HepG2 (cell line): Measurements from ENCODE around the gene ANTKMT. TPM values are rescaled to one million over a fixed set of nuclear protein-coding genes. Genes with fewer than 3 reads are reported as not detected.

ENCODE experiments used
- AKNA ChIP-seq: sonication (generic); formaldehyde crosslinking; IDR thresholded peaks from 2 replicates; pipeline ENCODE4 v1.4.0; 2020; ENCODE audit warnings: missing genetic modification reagents, borderline replicate concordance
- MXI1 ChIP-seq: IDR thresholded peaks from 3 replicates; pipeline ENCODE4 v1.6.1; 2012; ENCODE audit warnings: low read depth, low read length, inconsistent platforms, borderline replicate concordance
- PCBP2 ChIP-seq: fragments of 200-400 bp; formaldehyde crosslinking; optimal IDR thresholded peaks from 2 replicates; pipeline ENCODE3; 2018; ENCODE audit warnings: low read length, low read depth; ENCODE audit not compliant: poor library complexity, severe bottlenecking
- SNAI1 ChIP-seq: sonication (generic); formaldehyde crosslinking; IDR thresholded peaks from 2 replicates; pipeline ENCODE4 v1.5.0; 2020; ENCODE audit warnings: mild to moderate bottlenecking, missing genetic modification reagents, borderline replicate concordance
- SRSF4 ChIP-seq: fragments of 200-400 bp; formaldehyde crosslinking; IDR thresholded peaks from one replicate; pipeline ENCODE4 v1.6.1; 2018; ENCODE audit warnings: mild to moderate bottlenecking, low read depth, low read length, moderate library complexity; ENCODE audit not compliant: poor library complexity, severe bottlenecking
- ZBTB14 ChIP-seq: sonication (generic); formaldehyde crosslinking; IDR thresholded peaks from 2 replicates; pipeline ENCODE4 v1.4.0; 2020; ENCODE audit warnings: missing genetic modification reagents
- ZBTB20 ChIP-seq: sonication (generic); formaldehyde crosslinking; IDR thresholded peaks from 2 replicates; pipeline ENCODE4 v1.8.1; 2023; ENCODE audit warnings: missing genetic modification reagents, low read depth, mild to moderate bottlenecking, borderline replicate concordance
- ZFP62 ChIP-seq: sonication (generic); formaldehyde crosslinking; IDR thresholded peaks from 2 replicates; pipeline ENCODE4 v1.4.0; 2020; ENCODE audit warnings: missing genetic modification reagents
- ZKSCAN8 ChIP-seq: IDR thresholded peaks from 2 replicates; pipeline ENCODE4 v1.6.1; 2016; ENCODE audit warnings: borderline replicate concordance, missing genetic modification reagents, missing compliant biosample characterization
- ZNF354B ChIP-seq: sonication (generic); formaldehyde crosslinking; IDR thresholded peaks from 2 replicates; pipeline ENCODE4 v1.8.0; 2022; ENCODE audit warnings: mild to moderate bottlenecking, missing genetic modification reagents
- polyA plus RNA-seq, 8 experiments: library from polyadenylated mRNA; depleted of rRNA in 3 of 8; stranded (reverse) in 7 of 8; unstranded in 1 of 8; fragments of >200 nt; fragmentation: Illumina TruSeq in 4 of 8; extraction: Trizol in 4 of 8; gene quantifications; 2 replicates each; pipeline versions ENCODE4 v1.2.1 to v1.2.3, GENCODE V29; 2011 to 2016; ENCODE audit warnings: low read depth in 4 of 8, missing spikeins in 1 of 8, mixed read lengths in 1 of 8; ENCODE audit not compliant: insufficient read depth in 1 of 8
- total RNA-seq, 5 experiments: library from RNA; depleted of rRNA; stranded (reverse); fragments of >200 nt; fragmentation: Illumina TruSeq; extraction: Trizol; gene quantifications; 2 replicates each; pipeline ENCODE4 v1.2.3, GENCODE V29; 2016; ENCODE audit warnings: low read depth in 1 of 5
- TF ChIP-seq, protein P1 (sequence below), 2 experiments: sonication (generic) in 1 of 2; formaldehyde crosslinking in 1 of 2; IDR thresholded peaks; 2 replicates each; pipeline versions ENCODE4 v1.4.0 to v1.6.1; 2018 to 2020; ENCODE audit warnings: missing genetic modification reagents in 2 of 2, borderline replicate concordance in 1 of 2, low read depth in 1 of 2, mild to moderate bottlenecking in 1 of 2, missing biosample characterization in 1 of 2
- TF ChIP-seq, protein P2 (sequence below): sonication (generic); formaldehyde crosslinking; IDR thresholded peaks from 2 replicates; pipeline ENCODE4 v1.8.0; 2022; ENCODE audit warnings: mild to moderate bottlenecking, missing genetic modification reagents, borderline replicate concordance
- TF ChIP-seq, protein P3 (sequence below): sonication (generic); formaldehyde crosslinking; IDR thresholded peaks from 2 replicates; pipeline ENCODE4 v1.8.1; 2023; ENCODE audit warnings: missing genetic modification reagents, inconsistent platforms, borderline replicate concordance
- TF ChIP-seq, protein P4 (sequence below): sonication (generic); formaldehyde crosslinking; IDR thresholded peaks from 2 replicates; pipeline ENCODE4 v1.8.1; 2023; ENCODE audit warnings: mild to moderate bottlenecking, moderate library complexity, missing genetic modification reagents

ANTKMT gene
- total and polyA plus RNA-seq, 2 of the 13 experiments (the other 11 are each of a cell fraction or from before 2014, with no cell fraction given): 7.5 to 47.8 TPM

DNA sequence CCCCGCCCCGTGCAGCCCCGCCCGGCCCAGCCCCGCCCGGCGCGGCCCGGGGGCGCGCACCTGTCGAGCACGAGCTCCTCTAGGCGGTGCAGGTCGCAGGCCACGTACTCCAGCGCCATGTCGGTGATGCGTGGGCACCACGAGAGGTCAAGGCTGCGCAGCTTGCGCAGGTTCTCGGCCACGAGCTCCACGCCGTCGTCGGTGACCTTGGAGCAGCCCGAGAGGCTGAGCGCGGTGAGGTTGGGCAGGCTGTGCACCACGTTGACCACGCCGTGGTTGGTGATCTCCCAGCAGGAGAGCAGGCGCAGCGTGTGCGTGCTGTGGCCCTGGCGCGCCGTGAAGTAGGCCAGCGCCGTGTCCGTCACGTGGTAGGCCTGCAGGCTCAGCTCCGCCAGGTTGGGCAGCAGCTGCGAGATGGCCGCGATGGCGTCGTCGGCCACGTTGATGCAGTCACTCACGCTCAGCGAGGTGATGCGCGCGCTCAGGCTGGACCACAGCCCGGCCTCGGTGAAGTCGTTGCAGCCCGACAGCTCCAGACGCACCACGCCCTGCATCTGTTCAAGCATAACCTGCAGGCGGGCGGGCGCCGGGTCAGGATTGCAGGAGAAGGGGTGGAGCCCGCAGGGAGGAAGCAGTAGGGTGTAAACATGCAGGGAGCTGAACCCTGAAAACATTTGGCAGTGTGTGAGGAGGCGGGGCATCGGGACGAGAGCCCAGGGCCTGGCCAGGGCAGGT, 25.4 kb upstream of the ANTKMT start (continued):
- no peak for TF ChIP-seq SNAI1 (CRISPR knock-in tag)
- 0 out of 2 replicates have a peak, but pooled peaks have one; percentile 19 for TF ChIP-seq ZBTB20 (CRISPR knock-in tag)
- no peak; the same call in 2 of the 3 replicates for TF ChIP-seq MXI1
- TF ChIP-seq, protein P1, sequence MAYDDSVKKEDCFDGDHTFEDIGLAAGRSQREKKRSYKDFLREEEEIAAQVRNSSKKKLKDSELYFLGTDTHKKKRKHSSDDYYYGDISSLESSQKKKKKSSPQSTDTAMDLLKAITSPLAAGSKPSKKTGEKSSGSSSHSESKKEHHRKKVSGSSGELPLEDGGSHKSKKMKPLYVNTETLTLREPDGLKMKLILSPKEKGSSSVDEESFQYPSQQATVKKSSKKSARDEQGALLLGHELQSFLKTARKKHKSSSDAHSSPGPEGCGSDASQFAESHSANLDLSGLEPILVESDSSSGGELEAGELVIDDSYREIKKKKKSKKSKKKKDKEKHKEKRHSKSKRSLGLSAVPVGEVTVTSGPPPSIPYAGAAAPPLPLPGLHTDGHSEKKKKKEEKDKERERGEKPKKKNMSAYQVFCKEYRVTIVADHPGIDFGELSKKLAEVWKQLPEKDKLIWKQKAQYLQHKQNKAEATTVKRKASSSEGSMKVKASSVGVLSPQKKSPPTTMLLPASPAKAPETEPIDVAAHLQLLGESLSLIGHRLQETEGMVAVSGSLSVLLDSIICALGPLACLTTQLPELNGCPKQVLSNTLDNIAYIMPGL (CRISPR knock-in tag; IDR thresholded peaks at IDR 0.05; ENCODE audit: borderline replicate concordance in 1 of 2, low read depth in 1 of 2): 0 out of 4 replicates have a peak, but pooled peaks of 1 of the 2 experiments have one; percentile 31
- no peak for TF ChIP-seq ZFP62 (CRISPR knock-in tag)
- no peak for TF ChIP-seq ZNF354B (CRISPR knock-in tag)
- no peak for TF ChIP-seq SRSF4
- peak; percentile 90 for TF ChIP-seq ZBTB14 (CRISPR knock-in tag)
- TF ChIP-seq AKNA (CRISPR knock-in tag): no peak
- TF ChIP-seq, protein P2, sequence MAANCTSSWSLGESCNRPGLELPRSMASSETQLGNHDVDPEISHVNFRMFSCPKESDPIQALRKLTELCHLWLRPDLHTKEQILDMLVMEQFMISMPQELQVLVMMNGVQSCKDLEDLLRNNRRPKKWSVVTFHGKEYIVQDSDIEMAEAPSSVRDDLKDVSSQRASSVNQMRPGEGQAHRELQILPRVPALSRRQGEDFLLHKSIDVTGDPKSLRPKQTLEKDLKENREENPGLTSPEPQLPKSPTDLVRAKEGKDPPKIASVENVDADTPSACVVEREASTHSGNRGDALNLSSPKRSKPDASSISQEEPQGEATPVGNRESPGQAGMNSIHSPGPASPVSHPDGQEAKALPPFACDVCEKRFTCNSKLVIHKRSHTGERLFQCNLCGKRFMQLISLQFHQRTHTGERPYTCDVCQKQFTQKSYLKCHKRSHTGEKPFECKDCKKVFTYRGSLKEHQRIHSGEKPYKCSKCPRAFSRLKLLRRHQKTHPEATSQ (CRISPR knock-in tag): no peak
- TF ChIP-seq ZKSCAN8 (CRISPR knock-in tag): no peak
- TF ChIP-seq, protein P3, sequence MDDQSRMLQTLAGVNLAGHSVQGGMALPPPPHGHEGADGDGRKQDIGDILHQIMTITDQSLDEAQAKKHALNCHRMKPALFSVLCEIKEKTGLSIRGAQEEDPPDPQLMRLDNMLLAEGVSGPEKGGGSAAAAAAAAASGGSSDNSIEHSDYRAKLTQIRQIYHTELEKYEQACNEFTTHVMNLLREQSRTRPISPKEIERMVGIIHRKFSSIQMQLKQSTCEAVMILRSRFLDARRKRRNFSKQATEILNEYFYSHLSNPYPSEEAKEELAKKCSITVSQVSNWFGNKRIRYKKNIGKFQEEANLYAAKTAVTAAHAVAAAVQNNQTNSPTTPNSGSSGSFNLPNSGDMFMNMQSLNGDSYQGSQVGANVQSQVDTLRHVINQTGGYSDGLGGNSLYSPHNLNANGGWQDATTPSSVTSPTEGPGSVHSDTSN (CRISPR knock-in tag): no peak
- TF ChIP-seq, protein P4, sequence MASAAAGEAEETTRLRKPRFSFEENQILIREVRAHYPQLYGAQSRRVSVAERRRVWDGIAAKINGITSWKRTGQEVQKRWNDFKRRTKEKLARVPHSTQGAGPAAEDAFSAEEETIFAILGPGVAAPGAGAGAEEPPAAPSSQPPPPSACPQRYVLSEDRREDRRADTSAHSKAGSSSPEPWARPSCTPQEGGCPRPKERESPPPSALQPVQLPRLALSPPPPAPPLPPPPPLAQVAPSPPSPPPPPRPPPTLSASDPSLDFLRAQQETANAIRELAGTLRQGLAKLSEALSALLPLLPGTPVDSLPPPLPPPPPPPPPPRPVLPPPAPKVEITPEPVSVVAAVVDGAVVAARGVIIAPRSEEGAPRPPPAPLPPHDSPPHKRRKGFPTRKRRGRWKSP (CRISPR knock-in tag): peak; percentile 3; the same call in 1 of the 2 replicates
- no peak for TF ChIP-seq PCBP2
